HEK293 (cell line): ENCODE measurements around the gene ZNRF2.

Experiments used
- CTCF ChIA-PET: fragments of 350-600 bp; formaldehyde crosslinking; extraction: SDS; loops from one replicate; lab custom pipeline; 2021; ENCODE audit warnings: antibody characterized with exemption; lab: Yijun Ruan, JAX
- POLR2A ChIA-PET: fragments of 300-600 bp; formaldehyde crosslinking; extraction: SDS; loops from one replicate; lab custom pipeline; 2020; ENCODE audit warnings: antibody characterized with exemption, inconsistent platforms; lab: Yijun Ruan, JAX
- H3K27ac ChIP-seq: fragments of 200-500 bp; sonication (Bioruptor generic); 2 replicates; pipeline ENCODE4 v1.5.1; 2014; ENCODE audit warnings: low read depth, low read length, control low read depth, inconsistent platforms; ENCODE audit errors: extremely low read depth
- H3K36me3 ChIP-seq, 2 experiments: fragments of 200-500 bp in 1 of 2; sonication (Bioruptor generic) in 1 of 2; 1 replicate in 1 of 2; 2 replicates in 1 of 2; pipeline ENCODE4 v1.5.1; 2014 to 2017; ENCODE audit warnings: inconsistent platforms in 2 of 2, low read length in 2 of 2; ENCODE audit not compliant: control insufficient read depth in 2 of 2, insufficient read depth in 1 of 2
- H3K4me1 ChIP-seq: fragments of 200-500 bp; sonication (Bioruptor generic); 2 replicates; pipeline ENCODE4 v1.5.1; 2014; ENCODE audit warnings: mild to moderate bottlenecking, low read length, inconsistent platforms; ENCODE audit not compliant: control insufficient read depth, insufficient read depth
- H3K4me3 ChIP-seq: 2 replicates; pipeline ENCODE4 v1.5.1; 2011; ENCODE audit warnings: low read depth, mild to moderate bottlenecking, control low read depth, low read length, moderate library complexity
- H3K9me3 ChIP-seq: fragments of 200-500 bp; sonication (Bioruptor generic); 2 replicates; pipeline ENCODE4 v1.5.1; 2014; ENCODE audit warnings: low read depth, low read length, inconsistent platforms; ENCODE audit not compliant: control insufficient read depth, insufficient read depth
- BCL6B ChIP-seq: fragments of 450-650 bp; formaldehyde crosslinking; IDR thresholded peaks from 2 replicates; pipeline ENCODE4 v1.5.1; 2017; ENCODE audit warnings: missing biosample characterization, missing genetic modification characterization
- CTCF ChIP-seq: fragments of 450-650 bp; formaldehyde crosslinking; IDR thresholded peaks from 2 replicates; pipeline ENCODE4 v1.5.1; 2016; ENCODE audit warnings: missing biosample characterization, missing genetic modification characterization
- SETDB1 ChIP-seq: IDR thresholded peaks from one replicate; pipeline ENCODE4 v1.6.1; 2017; ENCODE audit warnings: mild to moderate bottlenecking, low read length, moderate library complexity, mixed read lengths; ENCODE audit not compliant: insufficient read length
- ZNF629 ChIP-seq: fragments of 450-650 bp; formaldehyde crosslinking; IDR thresholded peaks from 2 replicates; pipeline ENCODE4 v1.5.1; 2017; ENCODE audit warnings: missing biosample characterization, missing genetic modification characterization
- ZNF654 ChIP-seq: fragments of 450-650 bp; formaldehyde crosslinking; IDR thresholded peaks from 2 replicates; pipeline ENCODE4 v1.5.1; 2016; ENCODE audit warnings: low read depth, missing biosample characterization, missing genetic modification characterization
- ZNF76 ChIP-seq: fragments of 450-650 bp; formaldehyde crosslinking; IDR thresholded peaks from 2 replicates; pipeline ENCODE4; 2016; ENCODE audit warnings: low read depth, missing biosample characterization, missing genetic modification characterization, borderline replicate concordance

The ZNRF2 gene

GRCh38 chr7:30412782-30413504 lies 128.5 kb downstream of the ZNRF2 start:
- CTCF ChIA-PET, result interaction anchor here (0.6 to 2.6 kb wide), 10 partner anchors 10 to 392 kb away, joined by 3 to 31 read pairs (median 3); no protein-coding TSS in a partner anchor
- TF ChIP-seq CTCF (tag by site-specific recombination) (0 out of 2 replicates have a peak, but pooled peaks have one; percentile 17), ZNF654 (tag by site-specific recombination) (peak; percentile 62), ZNF76 (no peak), BCL6B (tag by site-specific recombination) (no peak)
- TF ChIP-seq, all 188 proteins: peak for 2

GRCh38 chr7:30413864-30414263 lies 129.5 kb downstream of the ZNRF2 start:
- CTCF ChIA-PET, result interaction anchor here (0.5 to 2.6 kb wide), 8 partner anchors 14 to 320 kb away, joined by 3 to 31 read pairs (median 4); no protein-coding TSS in a partner anchor
- POLR2A ChIA-PET, result no interaction called here
- no peak overlapping the region for H3K27ac ChIP-seq

More at GRCh38 chr7:30412782-30413504, 128.5 kb downstream of the ZNRF2 start:
- H3K9me3 ChIP-seq, result no peaks in the 10 kb centered on the region
- no peaks in the 10 kb centered on the region for H3K36me3 ChIP-seq
- H3K4me3 ChIP-seq, result no peak overlapping the region
- H3K4me1 ChIP-seq, result no peaks in the 10 kb centered on the region
- POLR2A ChIA-PET, result no interaction called here
- no peak overlapping the region for H3K27ac ChIP-seq

More at GRCh38 chr7:30413864-30414263, 129.5 kb downstream of the ZNRF2 start:
- H3K4me1 ChIP-seq, result no peaks in the 10 kb centered on the region
- H3K4me3 ChIP-seq, result no peak overlapping the region
- no peaks in the 10 kb centered on the region for H3K9me3 ChIP-seq
- no peaks in the 10 kb centered on the region for H3K36me3 ChIP-seq
- peak; percentile 27 for TF ChIP-seq SETDB1
- no peak for TF ChIP-seq ZNF629 (tag by site-specific recombination)
